ENCODE results near the gene NUDT12.

The NUDT12 gene

DNA sequence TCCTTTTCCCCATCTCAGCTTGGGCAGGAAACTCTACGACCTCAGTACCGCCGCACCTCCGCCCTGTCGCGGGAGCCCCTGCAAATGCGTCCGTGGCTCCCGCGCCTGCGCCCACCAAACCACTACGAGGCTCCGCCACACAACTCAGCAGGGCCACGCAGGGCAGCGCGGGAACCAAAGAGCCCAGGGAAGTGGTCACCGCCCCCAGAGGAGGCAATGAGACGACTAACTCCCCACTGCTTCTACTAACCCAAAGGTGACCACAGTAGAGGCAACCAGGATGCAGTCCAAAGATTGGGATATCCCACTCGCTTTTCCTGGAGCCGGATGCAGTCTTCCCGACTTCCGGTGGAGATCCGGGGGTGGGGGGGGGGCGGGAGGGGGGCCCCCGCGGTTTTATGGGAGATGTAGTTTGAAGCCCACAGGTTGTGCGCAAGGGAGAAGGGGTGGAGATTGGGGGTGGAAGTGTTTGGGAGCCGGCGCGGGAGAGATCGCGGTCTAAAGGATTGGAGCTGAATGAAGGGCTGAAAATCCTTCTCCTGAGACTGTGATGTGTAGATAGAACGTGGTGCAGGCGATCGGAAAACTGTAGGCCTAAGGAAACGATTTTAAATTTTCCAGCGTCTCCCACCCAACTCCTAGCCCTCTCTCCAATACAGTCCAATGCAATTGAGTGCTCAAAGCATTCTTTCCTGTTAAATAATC is at the start of gene NUDT12:
Gene NUDT12 (minus strand): TSS at position 337 of the 705 bp plus-strand sequence. CDS start 2,541 bp downstream, outside the sequence.
- peak; percentile 52 for DNase-seq

DNA sequence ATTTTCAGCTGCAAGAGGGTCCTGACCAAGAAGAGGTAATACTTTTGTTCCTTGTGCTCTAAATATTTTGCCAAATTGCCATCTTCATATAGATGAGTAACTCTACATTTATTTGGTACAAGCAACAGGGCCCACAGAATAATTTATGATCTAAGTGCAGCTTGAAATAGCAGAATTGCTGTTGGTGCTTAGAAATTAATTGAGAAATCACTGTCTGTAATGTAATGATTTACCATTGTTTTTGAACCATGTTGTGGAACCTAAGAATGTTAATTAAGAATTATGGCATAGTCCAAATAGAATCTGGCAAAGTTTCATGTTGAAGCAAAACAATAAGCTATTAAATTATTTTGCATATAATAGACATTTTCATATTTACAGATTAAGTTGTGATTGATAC is 44.8 kb upstream of the NUDT12 start:
- no peak for DNase-seq

DNA sequence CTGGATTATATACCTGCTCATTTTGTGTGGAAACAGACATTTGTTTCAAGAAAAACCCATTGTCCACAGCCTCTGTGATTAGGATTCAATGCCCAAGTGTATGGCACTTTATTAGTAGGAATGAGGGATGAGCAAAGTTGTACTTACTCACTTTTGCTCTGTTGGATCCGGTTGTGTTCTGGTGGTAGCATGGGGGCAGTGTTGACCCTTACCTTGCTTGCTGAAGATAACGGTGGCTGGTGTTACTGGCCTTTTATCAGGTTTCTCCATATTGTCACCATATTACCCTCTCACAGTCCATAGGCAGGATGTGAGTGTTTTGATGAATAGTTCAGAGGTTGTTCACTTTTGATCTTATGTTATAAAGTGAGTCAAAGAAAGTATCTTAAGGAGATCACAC is 42.7 kb upstream of the NUDT12 start:
- no peak for DNase-seq

DNA sequence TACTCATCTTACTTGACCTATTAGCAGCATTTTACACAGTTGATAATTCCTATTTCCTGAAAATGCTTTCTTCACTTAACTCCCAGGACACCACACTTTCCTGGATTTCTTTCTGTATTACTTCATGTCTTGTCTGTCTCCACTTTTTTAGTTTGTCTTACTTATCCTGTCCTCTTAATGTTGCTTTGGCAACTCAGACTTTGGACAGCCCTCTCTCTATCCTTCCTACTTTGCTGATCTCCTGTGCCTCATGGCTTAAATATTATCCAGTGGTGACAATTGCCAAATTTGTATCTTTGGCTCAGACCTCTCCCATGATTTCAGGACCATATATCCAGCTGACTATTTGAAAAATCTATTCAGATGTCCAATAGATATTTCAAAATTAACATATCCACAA is 39.8 kb upstream of the NUDT12 start:
- DNase-seq, result no peak

DNA sequence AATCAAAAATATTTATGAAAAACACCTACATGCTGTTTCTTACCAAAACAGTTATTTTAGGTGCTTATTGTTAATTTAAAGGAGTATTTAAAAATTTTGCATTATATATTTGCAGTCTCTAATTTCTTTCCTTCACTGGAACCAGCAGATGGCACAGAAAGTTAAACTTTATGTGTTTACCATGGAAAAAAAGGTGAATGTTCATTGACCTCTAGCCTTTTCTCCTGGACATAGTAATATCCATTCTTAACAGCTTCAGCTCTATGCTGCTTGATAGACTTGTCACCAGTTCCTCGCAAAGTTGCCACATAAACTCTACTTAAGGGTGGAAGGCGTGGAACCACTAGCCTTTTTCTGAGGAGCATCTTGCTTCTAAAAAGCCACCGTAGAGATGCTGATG is 38.7 kb upstream of the NUDT12 start:
- no peak for DNase-seq

DNA sequence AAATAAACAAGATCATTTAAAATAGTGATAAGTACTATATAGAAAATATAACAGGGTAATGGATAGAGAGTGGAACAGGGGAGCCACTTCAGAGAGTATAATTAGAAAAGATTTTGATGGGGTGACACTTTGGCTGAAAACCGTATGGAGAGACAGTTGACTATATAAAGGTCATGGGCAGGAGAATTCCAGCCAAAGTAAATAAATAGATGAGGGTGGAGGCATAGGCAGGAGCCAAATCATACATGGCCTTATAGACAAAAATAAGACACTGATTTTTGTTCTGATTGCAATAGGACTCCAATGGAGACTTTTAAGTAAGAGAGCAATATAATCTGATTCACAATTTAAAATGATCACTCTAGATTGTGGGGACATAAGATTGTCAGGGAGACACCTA is 37.5 kb upstream of the NUDT12 start:
- DNase-seq, result no peak

DNA sequence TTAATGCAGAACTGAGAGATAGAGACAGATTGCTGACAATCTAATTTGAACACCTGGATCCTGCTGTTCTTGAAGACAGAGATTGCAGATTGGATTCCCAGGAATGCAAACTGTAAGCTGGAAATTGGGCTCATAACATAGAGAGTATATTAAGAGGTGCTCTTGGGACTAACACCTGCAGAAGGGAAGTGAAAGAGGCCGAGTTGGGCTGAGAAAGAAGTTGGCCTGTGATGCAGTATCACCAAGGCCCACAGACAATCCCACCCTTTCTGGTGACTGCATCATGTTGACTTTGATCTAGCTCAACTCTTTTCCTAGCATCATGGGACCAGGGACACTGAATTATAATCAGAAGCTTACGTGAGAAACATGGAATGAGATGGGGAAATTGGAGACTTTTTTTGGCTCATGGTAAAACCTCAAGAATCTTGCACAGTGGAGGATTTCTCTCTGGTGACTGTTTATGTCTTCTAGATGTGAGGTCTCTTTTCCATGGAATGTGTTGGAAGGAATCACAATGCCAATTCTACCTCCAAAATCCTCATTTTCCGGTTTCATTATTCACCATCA is 36.5 kb upstream of the NUDT12 start:
- DNase-seq, result no peak

DNA sequence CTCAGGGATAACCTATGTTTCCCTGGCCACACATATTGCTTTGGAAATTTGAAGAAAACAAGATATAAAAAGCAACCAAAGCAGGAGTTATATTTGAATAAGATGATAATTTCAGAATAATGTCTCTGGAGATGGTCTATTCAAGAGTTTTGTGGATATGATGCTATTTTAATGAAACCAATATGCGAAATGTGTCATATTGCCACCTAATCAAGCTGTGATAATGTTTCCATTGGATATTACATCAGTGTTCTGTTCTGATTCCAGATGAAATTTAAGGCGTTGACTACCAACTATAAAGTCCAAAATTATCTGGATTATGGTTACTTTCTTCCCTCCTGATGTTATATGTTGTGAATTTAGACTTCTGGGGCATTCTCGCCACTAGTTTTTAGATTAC is 27.6 kb upstream of the NUDT12 start:
- no peak for DNase-seq

DNA sequence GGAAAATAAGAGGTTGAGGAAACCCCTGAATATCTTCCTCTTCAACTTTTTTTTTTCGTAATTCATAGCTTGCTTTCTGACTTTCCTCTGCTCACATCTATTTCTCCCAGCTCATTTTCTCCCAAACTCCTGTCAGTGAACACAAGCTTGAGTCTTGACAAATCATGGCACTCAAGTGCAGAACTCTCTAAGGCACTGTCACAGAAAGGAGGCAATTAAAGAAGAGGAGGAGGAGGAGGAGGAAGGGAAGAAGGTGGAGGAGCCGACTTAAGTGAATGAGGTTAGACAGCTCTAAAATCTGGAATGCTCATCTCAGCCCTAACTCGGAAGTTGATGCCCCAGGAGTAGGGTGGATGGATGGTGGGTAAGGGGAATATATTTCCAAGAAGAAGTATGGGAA is 27.2 kb upstream of the NUDT12 start:
- DNase-seq, result no peak

DNA sequence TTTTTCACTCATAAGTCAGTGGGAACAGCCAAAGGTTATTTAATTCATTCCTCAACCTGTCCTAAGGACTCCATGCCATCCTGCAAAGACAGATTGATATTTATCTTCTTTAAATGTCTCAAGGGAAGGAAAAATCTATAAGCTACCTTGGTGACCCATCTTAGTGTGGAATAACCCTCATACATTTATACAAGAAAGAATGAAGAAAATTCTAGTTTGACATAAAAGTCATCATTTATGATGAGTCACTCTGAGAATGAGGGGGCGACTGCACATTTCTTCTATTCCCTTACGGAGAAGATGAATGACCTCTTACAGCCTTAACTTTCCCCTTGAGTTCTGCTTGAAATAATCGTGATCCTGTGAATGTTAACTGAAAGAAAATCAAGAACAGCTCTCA is 26.8 kb upstream of the NUDT12 start:
- DNase-seq, result no peak

DNA sequence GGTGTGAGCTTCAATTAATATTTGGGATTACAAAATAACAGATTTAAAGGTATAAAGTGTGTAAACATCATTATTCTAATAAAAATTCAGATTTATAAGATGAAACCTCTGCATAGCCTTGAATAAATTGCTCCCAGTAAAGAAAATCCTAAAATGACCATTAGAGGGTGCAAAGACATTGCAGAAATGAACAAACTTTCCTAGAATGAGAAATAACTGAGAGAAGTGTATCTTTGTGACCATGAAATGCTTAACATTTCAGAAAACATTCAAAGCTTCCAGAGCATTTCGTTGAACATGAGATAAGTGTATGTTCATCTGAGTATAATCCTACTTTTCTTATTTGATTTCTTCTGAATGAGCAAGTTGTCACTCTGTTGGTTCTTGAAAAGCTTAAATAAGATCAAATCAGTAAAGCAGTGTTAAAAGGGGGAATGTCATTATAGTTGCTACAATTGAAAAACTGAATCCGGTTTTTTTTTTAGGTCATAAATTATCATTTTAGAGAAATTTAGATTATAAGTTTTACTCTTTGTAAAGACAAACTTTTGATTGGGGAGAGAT is 24.7 kb upstream of the NUDT12 start:
- DNase-seq, result no peak

DNA sequence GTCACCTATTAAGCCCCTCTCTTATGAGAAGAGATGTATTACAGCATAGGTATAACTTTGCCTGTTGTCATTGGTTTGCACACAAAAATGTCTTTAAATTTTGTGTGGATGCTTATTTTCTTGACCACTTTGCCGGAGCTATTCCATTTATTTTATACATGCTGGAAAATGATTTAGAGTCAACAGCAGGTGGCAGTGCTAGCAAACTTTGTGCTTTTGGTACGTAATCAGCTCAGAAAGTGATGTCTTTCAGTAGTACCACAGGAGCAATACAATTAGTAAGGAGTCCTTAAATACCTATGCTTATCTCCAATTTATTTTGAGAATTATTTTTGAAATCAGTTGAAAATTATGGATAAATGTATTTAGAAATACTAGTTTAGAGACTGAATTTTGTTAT is 19.8 kb upstream of the NUDT12 start:
- no peak for DNase-seq

DNA sequence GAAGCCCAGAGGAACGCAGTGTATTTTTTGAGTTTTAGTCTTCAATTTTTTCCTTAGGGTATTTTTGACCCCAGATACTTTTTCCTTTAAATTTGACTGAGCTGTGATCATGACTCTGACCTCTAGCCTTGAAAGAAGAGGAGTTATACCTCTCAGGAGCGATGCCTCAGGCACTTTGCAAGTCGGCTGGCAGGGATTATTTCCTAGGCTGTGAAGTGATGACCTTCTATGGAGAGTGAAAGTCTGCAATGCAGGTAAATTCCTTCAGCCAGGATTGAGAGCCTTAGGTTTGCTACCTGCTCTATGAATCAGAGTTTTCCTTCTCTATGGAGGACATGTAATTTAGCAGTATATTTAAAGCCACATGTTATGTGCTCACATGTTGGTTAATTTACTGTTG is 10.8 kb upstream of the NUDT12 start:
- DNase-seq, result no peak

DNA sequence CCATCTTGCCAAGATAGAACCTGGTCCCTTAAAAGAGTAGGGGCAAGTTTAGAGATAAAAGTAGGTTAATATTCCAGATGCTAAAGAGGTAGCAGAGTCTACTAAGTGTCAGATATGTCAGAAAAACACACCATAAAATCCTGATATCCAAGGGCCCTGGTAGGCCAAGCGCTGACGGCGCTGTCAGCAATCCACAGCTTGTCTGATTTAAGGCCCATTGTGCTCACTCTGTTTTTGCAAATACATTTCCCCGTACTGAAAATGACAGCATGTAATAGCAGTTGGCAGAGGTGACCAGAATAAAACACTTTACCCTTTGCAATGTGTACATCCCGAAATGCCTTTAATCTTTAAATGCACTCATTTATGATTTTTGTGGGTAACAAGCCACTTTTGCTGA is 9.9 kb upstream of the NUDT12 start:
- DNase-seq, result no peak

DNA sequence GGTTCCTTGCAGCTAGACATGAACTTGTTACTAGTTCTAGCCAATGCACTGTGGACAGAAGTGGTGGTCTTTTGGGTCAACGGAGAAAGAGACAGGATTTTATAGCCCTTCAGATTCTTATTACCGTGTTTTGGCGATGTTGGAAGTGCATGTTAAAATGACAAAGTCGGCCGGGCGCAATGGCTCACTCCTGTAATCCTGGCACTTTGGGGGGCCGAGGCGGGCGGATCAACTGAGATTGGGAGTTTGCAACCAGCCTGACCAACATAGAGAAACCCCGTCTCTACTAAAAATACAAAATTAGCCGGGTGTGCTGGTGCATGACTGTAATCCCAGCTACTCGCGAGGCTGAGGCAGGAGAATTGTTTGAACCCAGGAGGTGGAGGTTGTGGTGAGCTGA is 9.1 kb upstream of the NUDT12 start:
- DNase-seq, result no peak

DNA sequence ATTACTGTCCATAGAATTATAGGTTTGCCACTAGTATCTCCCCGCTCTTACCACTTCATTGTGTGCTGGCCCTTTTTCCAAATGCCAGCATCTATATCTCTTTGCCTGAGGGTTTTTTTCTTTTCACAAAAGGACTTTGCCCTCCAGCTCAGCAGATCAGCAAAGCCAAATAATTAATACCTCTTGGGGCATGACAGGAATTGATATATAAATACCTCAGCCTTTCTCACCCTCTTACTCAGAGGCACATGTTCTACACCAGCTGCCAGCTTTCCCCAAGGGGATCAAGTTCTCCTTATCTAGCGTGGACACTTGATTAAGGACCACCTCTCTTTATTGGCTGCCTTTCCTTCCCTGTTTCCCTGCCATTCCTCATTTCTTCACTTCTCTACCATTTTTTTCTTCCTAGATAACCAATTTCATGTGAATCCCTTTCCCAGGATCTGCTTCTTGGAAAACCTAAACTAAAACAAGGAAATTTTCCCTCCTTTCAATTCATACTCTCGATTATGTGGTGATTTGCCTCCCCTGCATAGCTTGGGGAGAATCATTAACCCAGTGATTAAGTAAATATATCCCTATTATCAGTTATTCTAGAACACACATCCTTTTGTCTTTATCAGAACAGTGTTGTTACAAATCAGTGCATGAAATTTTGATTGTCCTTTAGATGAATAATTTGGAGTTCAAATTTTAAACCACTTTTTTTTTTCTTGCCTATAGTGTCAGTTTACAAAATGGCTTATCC is 6.9 kb upstream of the NUDT12 start:
- no peak for DNase-seq

DNA sequence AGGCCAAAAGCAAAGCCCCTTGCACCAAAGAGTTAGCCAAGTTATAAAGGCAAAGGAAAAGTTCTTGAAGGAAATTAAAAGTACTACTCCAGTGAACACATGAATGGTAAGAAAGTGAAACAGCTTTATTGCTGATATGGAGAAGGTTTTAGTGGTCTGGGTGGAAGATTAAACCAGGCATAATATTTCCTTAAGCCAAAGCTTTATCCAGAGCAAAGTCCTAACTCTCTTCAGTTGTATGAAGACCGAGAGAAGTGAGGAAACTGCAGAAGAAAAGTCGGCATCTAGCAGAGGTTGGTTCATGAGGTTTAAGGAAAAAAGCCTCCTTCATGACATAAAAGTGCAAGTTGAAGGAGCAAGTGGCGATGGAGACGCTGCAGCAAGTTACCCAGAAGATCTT is 3.1 kb upstream of the NUDT12 start:
- DNase-seq, result no peak

DNA sequence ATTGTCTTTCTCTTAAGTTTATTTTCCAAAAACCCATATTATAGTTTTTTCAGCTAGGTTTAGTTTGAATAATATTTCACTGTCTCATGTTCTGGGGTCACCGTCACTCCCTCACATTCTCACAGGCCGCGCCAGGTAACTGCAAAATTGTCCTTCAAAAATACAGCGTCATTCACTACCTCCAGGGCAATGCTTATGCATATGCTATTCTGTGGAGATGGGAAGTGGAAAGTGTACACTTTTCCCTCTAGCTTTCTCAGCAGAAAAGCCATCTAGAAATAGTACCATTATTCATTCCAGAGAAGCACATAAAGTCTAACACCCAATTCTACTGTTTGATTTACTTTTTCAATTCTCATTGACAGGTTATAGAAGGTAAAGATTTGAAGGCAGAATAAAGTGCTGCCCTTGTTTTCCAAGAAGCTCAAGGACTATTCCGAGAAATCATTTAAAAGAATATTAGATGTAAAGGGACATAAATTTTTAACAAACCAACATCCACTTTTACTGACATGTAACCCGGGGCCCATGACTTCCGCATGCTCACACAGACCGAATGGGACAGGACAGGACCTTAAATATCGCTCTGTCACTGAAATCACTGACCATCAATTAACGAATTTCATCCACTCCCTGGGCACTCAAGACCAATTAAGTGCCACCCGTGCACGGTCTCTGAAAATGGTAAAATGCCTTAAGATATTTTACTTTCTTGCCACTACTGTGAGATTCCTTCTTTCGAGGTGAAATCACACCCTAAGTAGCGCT is 720 bp downstream of the NUDT12 start:
- DNase-seq, result no peak

DNA sequence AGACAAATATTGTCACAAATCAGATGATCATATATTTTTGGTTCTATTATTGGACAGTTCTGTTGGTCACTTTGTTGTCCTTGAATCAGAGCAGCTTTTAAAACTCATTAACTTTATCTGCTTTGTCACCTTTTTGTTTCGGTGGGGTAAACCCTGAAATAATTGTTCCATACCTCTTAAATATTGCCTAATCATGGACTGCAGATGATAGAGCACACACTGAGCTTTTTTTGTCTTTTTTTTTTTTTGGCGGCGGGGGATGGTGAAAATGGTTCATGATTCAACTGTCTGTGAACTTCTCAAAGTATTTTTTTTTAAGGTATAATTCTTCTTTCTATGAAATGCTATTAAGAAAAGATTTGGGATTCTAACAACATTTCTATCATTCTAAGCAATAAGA is 1.8 kb downstream of the NUDT12 start:
- DNase-seq, result no peak

DNA sequence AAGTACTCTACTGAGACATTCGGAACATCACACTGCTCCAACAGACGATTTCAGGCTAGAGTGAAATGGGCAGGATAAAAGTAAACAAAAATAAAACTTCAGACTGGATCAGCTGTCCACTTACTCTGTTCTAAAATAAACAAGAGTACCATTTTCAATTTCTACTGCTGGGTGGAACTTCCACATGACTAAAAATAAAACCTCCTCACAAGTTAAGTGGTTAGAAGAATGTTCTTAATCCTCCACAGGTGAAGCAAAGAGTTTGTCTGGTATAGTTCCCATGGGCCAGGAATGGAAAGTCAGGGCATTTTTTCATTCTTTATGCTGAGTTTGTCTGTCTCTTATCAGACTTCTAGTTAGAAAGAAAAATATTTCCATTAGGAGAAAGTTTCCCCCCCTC is 15.7 kb downstream of the NUDT12 start:
- DNase-seq, result no peak

DNA sequence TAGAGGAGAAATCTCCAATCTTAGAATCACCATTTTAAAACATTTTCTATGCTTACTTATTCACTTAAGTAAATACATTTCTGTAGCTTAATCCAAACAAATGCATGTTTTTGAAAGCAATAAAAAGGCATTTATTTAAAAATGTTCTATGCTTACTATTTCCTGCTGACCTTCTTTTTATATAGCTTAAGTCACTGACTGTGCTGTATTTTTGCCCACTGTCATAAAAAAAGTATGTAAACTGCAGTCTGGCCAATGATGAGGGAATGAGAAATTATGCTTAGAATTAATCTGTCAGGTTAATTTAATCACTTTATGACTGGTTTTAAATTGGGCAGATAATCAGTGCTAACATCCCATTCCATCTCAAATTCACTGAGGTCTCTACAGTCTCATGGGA is 20.1 kb downstream of the NUDT12 start:
- no peak for DNase-seq

DNA sequence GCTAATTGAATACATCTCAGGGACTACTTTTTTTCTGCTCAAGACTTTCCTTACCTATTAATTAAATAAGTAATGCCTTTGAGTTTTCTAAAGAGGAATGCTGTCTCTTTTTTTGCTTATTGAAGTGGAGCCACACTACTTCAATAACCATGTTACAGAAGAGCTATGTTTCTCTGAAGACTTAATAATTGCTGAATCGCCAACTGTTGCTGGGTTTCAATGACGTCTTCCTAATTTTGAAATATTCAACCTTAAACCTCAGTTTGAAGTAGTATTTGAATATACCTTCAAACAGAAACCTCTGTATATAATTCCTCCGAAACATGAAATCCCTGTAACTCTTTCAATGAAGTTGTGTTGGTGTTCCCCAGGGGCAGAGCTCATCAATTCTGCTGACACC is 21.0 kb downstream of the NUDT12 start:
- no peak for DNase-seq

DNA sequence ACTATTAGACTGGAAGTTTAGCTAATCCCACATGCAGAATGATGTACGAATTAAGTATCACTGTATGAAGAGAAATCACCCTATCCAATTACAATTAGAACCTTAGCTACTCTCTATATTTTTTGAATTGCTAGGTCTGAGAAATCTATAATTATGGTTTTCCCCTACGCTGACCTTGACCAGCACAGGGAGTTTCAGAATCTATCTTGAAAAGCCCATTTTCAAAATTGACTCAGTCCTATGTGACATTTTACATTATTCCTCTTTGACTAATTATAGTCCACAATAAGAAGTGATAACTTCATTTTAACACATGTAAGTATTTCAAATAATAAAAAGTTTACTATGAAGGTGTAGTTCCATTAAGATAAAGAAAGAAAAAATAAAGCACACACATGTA is 21.5 kb downstream of the NUDT12 start:
- DNase-seq, result no peak

Data from stimulated activated CD4-positive, alpha-beta T cell treated with anti-CD3 and anti-CD28 coated beads, Interleukin-1b, Interleukin-23, amount 100 ng/mL, for 48 hours (primary cell).